H1 (cell line): ENCODE results near the gene FAM3B. TPM values are rescaled to one million over a fixed set of nuclear protein-coding genes. Genes with fewer than 3 reads are reported as not detected.

Experiments used
- CTCF ChIA-PET: fragments of 300-600 bp; sonication (Branson Sonifier 250); formaldehyde crosslinking; loops from one replicate; lab custom pipeline; 2021; ENCODE audit not compliant: partially characterized antibody; lab: Charles Lee
- POLR2A ChIA-PET: fragments of 300-600 bp; sonication (Branson Sonifier 250); formaldehyde crosslinking; loops from one replicate; lab custom pipeline; 2021; ENCODE audit warnings: inconsistent platforms; ENCODE audit not compliant: partially characterized antibody; lab: Charles Lee
- DNase-seq, 2 experiments: peaks; one replicate each; pipeline versions ENCODE4 v3.0.0 to v3.0.0-alpha.2; 2010 to 2022; ENCODE audit warnings: low spot score in 2 of 2, low read depth in 1 of 2, mixed read lengths in 1 of 2
- FAIRE-seq: peaks from 2 replicates; lab custom pipeline; 2011; peaks lifted over from hg19 to GRCh38; lab: Jason Lieb, UNC
- H2AFZ ChIP-seq: 2 replicates; pipeline ENCODE4 v1.8.1; 2012; ENCODE audit warnings: low read length, inconsistent platforms
- H2AK5ac ChIP-seq: 2 replicates; pipeline ENCODE4 v1.6.1; 2013; ENCODE audit warnings: low read depth, low read length
- H2BK120ac ChIP-seq: replicated peaks from 2 replicates; pipeline ENCODE3; 2013; ENCODE audit warnings: low read depth, low read length, inconsistent platforms
- H2BK12ac ChIP-seq: 2 replicates; pipeline ENCODE4 v1.6.1; 2013; ENCODE audit warnings: low read depth, low read length
- H2BK15ac ChIP-seq: 2 replicates; pipeline ENCODE4 v1.6.1; 2013; ENCODE audit warnings: low read length
- H2BK20ac ChIP-seq: 2 replicates; pipeline ENCODE4 v1.6.1; 2013; ENCODE audit warnings: low read length
- H2BK5ac ChIP-seq: 2 replicates; pipeline ENCODE4 v1.6.1; 2013; ENCODE audit warnings: low read depth, low read length
- H3K14ac ChIP-seq: 2 replicates; pipeline ENCODE4 v1.6.1; 2013; ENCODE audit warnings: inconsistent platforms; ENCODE audit not compliant: insufficient read length
- H3K18ac ChIP-seq: 2 replicates; pipeline ENCODE4 v1.6.1; 2013; ENCODE audit warnings: low read length; ENCODE audit errors: extremely low read depth
- H3K23ac ChIP-seq: 2 replicates; pipeline ENCODE4 v1.6.1; 2013; ENCODE audit warnings: inconsistent platforms; ENCODE audit not compliant: insufficient read length
- H3K23me2 ChIP-seq: 2 replicates; pipeline ENCODE4 v1.6.1; 2013; ENCODE audit warnings: low read depth, low read length
- H3K27ac ChIP-seq: 2 replicates; pipeline ENCODE4 v1.6.1; 2011; ENCODE audit warnings: low read depth, low read length, inconsistent platforms
- H3K27me3 ChIP-seq, 4 experiments: replicated peaks in 1 of 4; 1 replicate in 1 of 4; 2 replicates in 3 of 4; pipeline versions ENCODE4 v1.6.1 to v1.8.1; 2011 to 2013; ENCODE audit warnings: low read length in 3 of 4, mild to moderate bottlenecking in 3 of 4, inconsistent platforms in 2 of 4, mixed read lengths in 2 of 4, moderate library complexity in 1 of 4; ENCODE audit not compliant: control insufficient read depth in 3 of 4, insufficient read depth in 3 of 4; ENCODE audit errors: extremely low read depth in 1 of 4
- H3K36me3 ChIP-seq, 4 experiments: 2 replicates each; pipeline versions ENCODE4 v1.6.1 to v1.8.1; 2011 to 2013; ENCODE audit warnings: mild to moderate bottlenecking in 4 of 4, low read length in 3 of 4, moderate library complexity in 2 of 4, control low read depth in 1 of 4, inconsistent platforms in 1 of 4; ENCODE audit not compliant: insufficient read depth in 4 of 4, control insufficient read depth in 2 of 4
- H3K4ac ChIP-seq: replicated peaks from 2 replicates; pipeline ENCODE3; 2013; ENCODE audit warnings: low read length, low read depth, mixed read lengths, inconsistent platforms; ENCODE audit not compliant: insufficient read length
- H3K4me1 ChIP-seq, 4 experiments: replicated peaks in 1 of 4; 1 replicate in 1 of 4; 2 replicates in 3 of 4; pipeline versions ENCODE4 v1.6.1 to v1.8.1; 2011 to 2013; ENCODE audit warnings: low read length in 3 of 4, inconsistent platforms in 2 of 4, mixed read lengths in 1 of 4; ENCODE audit not compliant: insufficient read depth in 4 of 4, control insufficient read depth in 3 of 4
- H3K4me2 ChIP-seq, 2 experiments: 2 replicates each; pipeline versions ENCODE4 v1.6.1 to v1.8.1; 2011 to 2013; ENCODE audit warnings: low read depth in 2 of 2, low read length in 2 of 2, control low read depth in 1 of 2, inconsistent platforms in 1 of 2, mild to moderate bottlenecking in 1 of 2; ENCODE audit not compliant: insufficient read depth in 1 of 2
- H3K4me3 ChIP-seq, 4 experiments: fragments of 200-600, 300-600 bp in 1 of 4; sonication (generic), shearing (Covaris generic), sonication (Bioruptor Twin) in 1 of 4; 2 replicates each; pipeline versions ENCODE4 v1.5.1 to v1.8.1; 2011 to 2016; ENCODE audit warnings: low read length in 4 of 4, low read depth in 3 of 4, control low read depth in 2 of 4, inconsistent platforms in 2 of 4, mild to moderate bottlenecking in 2 of 4, mixed read lengths in 1 of 4, moderate library complexity in 1 of 4; ENCODE audit not compliant: insufficient read depth in 2 of 4; ENCODE audit errors: extremely low read depth in 1 of 4
- H3K56ac ChIP-seq: replicated peaks from 2 replicates; pipeline ENCODE3; 2013; ENCODE audit warnings: low read depth, mild to moderate bottlenecking, mixed read lengths, low read length, inconsistent platforms; ENCODE audit not compliant: insufficient read length
- H3K79me1 ChIP-seq: 2 replicates; pipeline ENCODE4 v1.6.1; 2013; ENCODE audit warnings: low read depth, low read length, control low read depth
- H3K79me2 ChIP-seq, 2 experiments: 2 replicates each; pipeline versions ENCODE4 v1.6.1 to v1.8.1; 2012 to 2013; ENCODE audit warnings: low read length in 2 of 2, mild to moderate bottlenecking in 2 of 2, inconsistent platforms in 1 of 2; ENCODE audit not compliant: insufficient read depth in 2 of 2, control insufficient read depth in 1 of 2
- H3K9ac ChIP-seq, 4 experiments: replicated peaks in 1 of 4; 1 replicate in 1 of 4; 2 replicates in 3 of 4; pipeline versions ENCODE4 v1.6.1 to v1.8.1; 2011 to 2013; ENCODE audit warnings: low read depth in 3 of 4, low read length in 3 of 4, control low read depth in 2 of 4, mild to moderate bottlenecking in 2 of 4, moderate library complexity in 2 of 4, inconsistent platforms in 1 of 4; ENCODE audit errors: extremely low read depth in 1 of 4
- H3K9me3 ChIP-seq, 2 experiments: 2 replicates each; pipeline versions ENCODE4 v1.6.1 to v1.8.1; 2012 to 2013; ENCODE audit warnings: mild to moderate bottlenecking in 2 of 2, moderate library complexity in 2 of 2, control low read depth in 1 of 2, inconsistent platforms in 1 of 2, low read depth in 1 of 2, low read length in 1 of 2, mixed read lengths in 1 of 2; ENCODE audit not compliant: insufficient read depth in 2 of 2
- H4K20me1 ChIP-seq, 2 experiments: replicated peaks in 1 of 2; 2 replicates each; pipeline versions ENCODE3 to v1.8.1; 2011 to 2013; ENCODE audit warnings: inconsistent platforms in 2 of 2, low read length in 2 of 2, mild to moderate bottlenecking in 1 of 2; ENCODE audit not compliant: insufficient read depth in 2 of 2, control insufficient read depth in 1 of 2
- H4K5ac ChIP-seq: 2 replicates; pipeline ENCODE4 v1.6.1; 2013; ENCODE audit warnings: low read length, low read depth, mixed read lengths, inconsistent platforms; ENCODE audit not compliant: insufficient read length
- H4K8ac ChIP-seq: 2 replicates; pipeline ENCODE4 v1.8.0; 2013; ENCODE audit warnings: mild to moderate bottlenecking, moderate library complexity, low read length, inconsistent platforms; ENCODE audit not compliant: insufficient read depth; ENCODE audit errors: extremely low read depth
- H4K91ac ChIP-seq: replicated peaks from 2 replicates; pipeline ENCODE3; 2013; ENCODE audit warnings: low read length, mixed read lengths, inconsistent platforms; ENCODE audit not compliant: insufficient read length
- BCL11A ChIP-seq, 2 experiments: IDR thresholded peaks; one replicate each; pipeline ENCODE4 v1.6.1; 2011; ENCODE audit warnings: low read depth in 2 of 2, low read length in 2 of 2, mild to moderate bottlenecking in 2 of 2
- CHD2 ChIP-seq: IDR thresholded peaks from 2 replicates; pipeline ENCODE4 v1.6.1; 2012; ENCODE audit warnings: low read length, improper control_type of control experiment
- CTBP2 ChIP-seq: IDR thresholded peaks from 2 replicates; pipeline ENCODE4 v1.7.0; 2011; ENCODE audit warnings: borderline replicate concordance, mild to moderate bottlenecking, moderate library complexity, mixed read lengths, low read length; ENCODE audit not compliant: insufficient read depth, insufficient read length
- GTF2F1 ChIP-seq: IDR thresholded peaks from 2 replicates; pipeline ENCODE4 v1.6.1; 2012; ENCODE audit warnings: low read depth, low read length, improper control_type of control experiment, borderline replicate concordance
- JUN ChIP-seq: IDR thresholded peaks from 2 replicates; pipeline ENCODE4 v1.6.1; 2011; ENCODE audit warnings: low read depth, mild to moderate bottlenecking, improper control_type of control experiment, low read length
- JUND ChIP-seq: IDR thresholded peaks from 2 replicates; pipeline ENCODE4 v1.6.1; 2011; ENCODE audit warnings: mild to moderate bottlenecking, improper control_type of control experiment, low read length
- KDM5A ChIP-seq: fragments of 200-600 bp; IDR thresholded peaks from 2 replicates; pipeline ENCODE4 v1.7.1; 2012; ENCODE audit warnings: mild to moderate bottlenecking, low read length, inconsistent platforms, mixed read lengths
- NANOG ChIP-seq: IDR thresholded peaks from 2 replicates; pipeline ENCODE4 v1.6.1; 2011; ENCODE audit warnings: low read length, low read depth, mild to moderate bottlenecking, inconsistent platforms; ENCODE audit not compliant: insufficient read depth, poor library complexity, severe bottlenecking
- PHF8 ChIP-seq: fragments of 200-600 bp; sonication (generic); conservative IDR thresholded peaks from 2 replicates; pipeline ENCODE4 v1.7.1; 2012; ENCODE audit warnings: low read depth, mild to moderate bottlenecking, inconsistent platforms, low read length, moderate library complexity
- RBBP5 ChIP-seq: IDR thresholded peaks from 2 replicates; pipeline ENCODE4 v1.7.1; 2012; ENCODE audit warnings: low read depth, mild to moderate bottlenecking, inconsistent platforms, low read length, moderate library complexity, borderline replicate concordance
- RXRA ChIP-seq: IDR thresholded peaks from 2 replicates; pipeline ENCODE4 v1.6.1; 2011; ENCODE audit warnings: low read depth, mild to moderate bottlenecking, low read length, moderate library complexity; ENCODE audit not compliant: insufficient read depth
- SIRT6 ChIP-seq: IDR thresholded peaks from one replicate; pipeline ENCODE4 v1.7.1; 2012; ENCODE audit warnings: low read length, inconsistent platforms
- SP2 ChIP-seq: IDR thresholded peaks from 2 replicates; pipeline ENCODE4 v1.6.1; 2012; ENCODE audit warnings: mild to moderate bottlenecking, low read length, inconsistent platforms
- SRF ChIP-seq: IDR thresholded peaks from 2 replicates; pipeline ENCODE4 v1.6.1; 2011; ENCODE audit warnings: mild to moderate bottlenecking, low read depth, low read length, moderate library complexity
- YY1 ChIP-seq: IDR thresholded peaks from 2 replicates; pipeline ENCODE4 v1.6.1; 2011; ENCODE audit warnings: low read depth, mild to moderate bottlenecking, low read length
- WGBS, 2 experiments: shearing (Covaris generic) in 1 of 2; methylation state at CpG; one replicate each; pipeline versions ENCODE4 v1.1.6 to v1.1.7; 2013 to 2015; ENCODE audit warnings: low lambda C conversion rate in 2 of 2, mixed read lengths in 2 of 2, inconsistent platforms in 1 of 2, low coverage in 1 of 2, missing lambda C conversion rate in 1 of 2; ENCODE audit not compliant: insufficient replicate concordance in 2 of 2, insufficient coverage in 1 of 2, insufficient read length in 1 of 2; ENCODE audit errors: extremely low coverage in 1 of 2, missing lambda C conversion rate in 1 of 2; 5-methylcytosine and 5-hydroxymethylcytosine counted together
- polyA plus RNA-seq, 7 experiments: library from polyadenylated mRNA; depleted of rRNA in 3 of 7; stranded (reverse) in 5 of 7; unstranded in 2 of 7; fragments of >200 nt in 5 of 7; fragments of 200-250 nt in 2 of 7; gene quantifications; 1 replicate in 5 of 7; 2 replicates in 1 of 7; 4 replicates in 1 of 7; pipeline versions ENCODE4 v1.2.1 to v1.2.3, GENCODE V29; 2011 to 2013; ENCODE audit warnings: missing spikeins in 2 of 7, mixed read lengths in 2 of 7
- total RNA-seq: library from RNA; stranded (reverse); fragmentation: NEBNext Ultra II Directional; extraction: Animal tissue kit (Norgen Biotek cat#: 25700); gene quantifications from 2 replicates; pipeline ENCODE4 v1.2.1, GENCODE V29; 2021

The FAM3B gene
- total and polyA plus RNA-seq, 2 of the 8 experiments (the other 6 are each of a cell fraction or from before 2014, with no cell fraction given) = 2.0 TPM

DNA sequence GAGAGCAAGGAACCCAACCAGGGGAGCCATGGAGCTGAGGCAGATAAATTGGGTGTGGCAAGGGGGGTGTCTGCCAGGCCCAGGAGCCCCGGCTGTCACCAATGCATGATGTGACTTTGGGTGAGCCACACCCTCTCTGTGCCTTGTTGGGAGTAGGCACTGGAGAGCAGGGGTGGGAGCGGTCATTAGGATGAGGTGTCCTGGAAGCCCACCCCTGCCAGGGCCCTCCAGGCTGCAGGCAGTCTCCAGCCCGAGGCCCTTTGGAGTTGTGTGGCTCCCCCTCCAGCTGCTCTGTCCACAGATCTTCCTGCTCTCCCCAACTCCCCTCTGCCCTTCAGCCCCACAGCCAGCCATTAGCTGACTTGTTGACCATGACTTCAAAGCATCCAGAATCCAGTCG lies 56.7 kb downstream of the FAM3B start:
- no peaks in the 10 kb centered on the region; the same call in 1 of the 2 replicates for H3K23me2 ChIP-seq
- peaks cover 0 to 1% (median 0%) of the 10 kb centered on the region in 4 experiments; a peak in 1 of 7 replicates for H3K27me3 ChIP-seq
- no peaks in the 10 kb centered on the region; the same call in 1 of the 2 replicates for H3K79me1 ChIP-seq
- FAIRE-seq (no peak), DNase-seq (no peak)
- no peak overlapping the region for H2BK5ac ChIP-seq
- no peak overlapping the region for H3K23ac ChIP-seq
- peaks cover 0 to 15% (median 2%) of the 10 kb centered on the region in 4 experiments; a peak in 5 of 7 replicates for H3K4me1 ChIP-seq
- H2BK20ac ChIP-seq = no peak overlapping the region
- no peaks in the 10 kb centered on the region for H3K79me2 ChIP-seq
- no peak overlapping the region for H3K14ac ChIP-seq
- CTCF ChIA-PET = interaction anchor here (0.6 to 7.3 kb wide), 6 partner anchors 7 to 291 kb away, joined by 4 to 53 read pairs (median 12); partner anchors contain the start of gene MX2
- no peak overlapping the region for H3K56ac ChIP-seq
- TF ChIP-seq YY1 (no peak), GTF2F1 (no peak), BCL11A (IDR thresholded peaks at IDR 0.05; ENCODE audit: low read depth in 2 of 2, low read length in 2 of 2) (no peak), CHD2 (no peak), KDM5A (no peak), SIRT6 (no peak), JUND (no peak), CTBP2 (no peak), SP2 (no peak), NANOG (no peak), RBBP5 (no peak), SRF (no peak), RXRA (no peak), JUN (no peak), PHF8 (no peak)
- no peak overlapping the region for H4K8ac ChIP-seq
- no peak overlapping the region for H4K5ac ChIP-seq
- no peak overlapping the region for H2AFZ ChIP-seq
- H3K4me2 ChIP-seq = no peak overlapping the region
- no peak overlapping the region for H2AK5ac ChIP-seq
- H4K91ac ChIP-seq = no peak overlapping the region
- H3K9ac ChIP-seq = no peak overlapping the region
- H3K18ac ChIP-seq = no peak overlapping the region
- H3K9me3 ChIP-seq = no peaks in the 10 kb centered on the region
- no peaks in the 10 kb centered on the region for H3K36me3 ChIP-seq
- no peak overlapping the region for H2BK15ac ChIP-seq
- H3K4me3 ChIP-seq = no peak overlapping the region
- H2BK120ac ChIP-seq = no peak overlapping the region
- 78% methylated on average over 4 of the region's 4 CpGs; no CpG with 5 or more reads in 1 of the 2 experiments for WGBS, 2 experiments
- H2BK12ac ChIP-seq = no peak overlapping the region
- no peaks in the 10 kb centered on the region for H4K20me1 ChIP-seq
- H3K4ac ChIP-seq = no peak overlapping the region
- POLR2A ChIA-PET = interaction anchor here (1.0 kb wide), 1 partner anchor 82 kb away, joined by 3 read pairs; no protein-coding TSS in a partner anchor
- H3K27ac ChIP-seq = no peak overlapping the region
